GM21381 (cell line): ENCODE data around the gene FAM222B.
"Not testable (repeated sequence)": the region's sequence is repeated elsewhere in the genome, so short reads cannot be mapped to it uniquely, and the experiment has no call there.

Experiments
- ATAC-seq: cut with Tn5 transposase; IDR thresholded peaks from one replicate; pipeline ENCODE4 v1.9.1; 2021; ENCODE audit warnings: mild to moderate bottlenecking, moderate library complexity; ENCODE audit not compliant: unreplicated experiment

The FAM222B gene

GRCh38 chr17:28846231-28846630 lies 3.6 kb upstream of the FAM222B start:
- ATAC-seq, result no peak

DNA sequence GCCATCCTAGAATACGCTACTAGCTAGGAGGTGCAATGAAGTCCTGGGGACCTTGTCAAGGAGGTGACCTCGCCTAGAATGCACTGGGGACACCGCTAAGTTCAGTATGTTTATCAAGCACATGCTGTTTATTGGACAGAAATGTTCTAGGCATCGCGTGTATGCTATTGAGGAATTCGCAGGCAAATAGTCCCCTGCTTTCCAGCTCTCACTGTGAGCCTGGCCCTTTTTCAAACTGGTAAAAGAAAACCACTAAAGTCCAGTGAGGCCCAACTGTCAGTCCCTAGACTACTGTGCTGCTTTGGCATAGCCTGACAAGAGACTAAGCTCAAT lies 1.2 kb upstream of the FAM222B start:
- ATAC-seq, result no peak

- no peak for ATAC-seq
Observed at GRCh38 chr17:28841901-28842281, 699 bp downstream of the FAM222B start.

- no peak for ATAC-seq
Observed at GRCh38 chr17:28839221-28839620, 3.4 kb downstream of the FAM222B start.

DNA sequence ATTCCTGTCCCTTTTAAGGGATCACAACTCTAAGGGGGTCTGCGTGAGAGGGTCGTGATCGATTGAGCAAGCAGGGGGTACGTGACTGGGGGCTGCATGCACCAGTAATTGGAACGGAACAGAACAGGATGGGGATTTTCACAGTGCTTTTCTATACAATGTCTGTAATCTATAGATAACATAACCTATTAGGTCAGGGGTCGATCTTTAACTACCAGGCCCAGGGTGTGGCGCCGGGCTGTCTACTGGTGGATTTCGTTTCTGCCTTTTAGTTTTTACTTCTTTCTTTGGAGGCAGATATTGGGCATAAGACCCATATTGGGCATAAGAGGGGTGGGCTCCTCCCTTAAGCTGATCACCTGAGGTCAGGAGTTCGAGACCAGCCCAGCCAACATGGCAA lies 6.0 kb downstream of the FAM222B start:
- ATAC-seq, result not testable (repeated sequence)

- ATAC-seq, result no peak
Observed at GRCh38 chr17:28834420-28834819, 8.2 kb downstream of the FAM222B start.

- ATAC-seq, result no peak
Observed at GRCh38 chr17:28828294-28829040, 14.1 kb downstream of the FAM222B start.

- no peak for ATAC-seq
Observed at GRCh38 chr17:28827672-28828071, 14.9 kb downstream of the FAM222B start.

DNA sequence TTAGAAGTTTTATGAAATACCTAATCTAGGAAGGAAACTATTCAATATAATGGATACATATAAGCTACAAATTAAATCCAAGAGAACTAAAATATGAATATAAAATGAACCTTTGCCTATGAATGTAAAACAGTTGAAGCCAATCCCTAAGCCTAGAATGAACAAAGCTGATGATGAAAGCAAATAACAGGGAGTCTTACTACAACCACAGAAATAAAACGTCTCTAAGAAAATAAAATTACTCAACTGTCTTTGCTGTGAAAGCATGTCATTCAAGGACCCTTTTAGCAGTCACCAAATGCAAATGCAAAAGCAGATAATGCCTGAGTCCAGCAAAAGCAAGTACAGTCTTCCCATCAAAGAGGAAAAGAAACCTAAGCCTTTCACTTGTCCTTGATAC lies 23.0 kb downstream of the FAM222B start:
- ATAC-seq, result no peak

DNA sequence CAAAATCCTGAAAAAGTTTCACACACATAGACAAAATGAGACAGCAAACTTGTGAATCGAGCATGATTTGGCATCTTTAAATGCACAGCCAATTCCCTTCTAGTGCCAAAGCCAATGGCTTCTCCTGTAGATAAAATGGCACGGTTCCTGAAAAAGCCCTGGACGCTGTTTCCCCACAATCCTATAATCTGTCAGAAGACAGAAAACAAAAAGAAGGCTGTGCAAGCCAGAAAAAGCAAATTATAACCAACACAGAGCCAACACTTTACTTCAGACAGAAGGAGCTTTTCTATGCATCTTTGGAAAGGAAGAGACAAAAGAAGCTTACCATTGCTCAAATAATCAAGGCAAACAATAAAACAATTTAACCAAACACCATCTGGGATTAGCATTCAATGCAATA lies 23.8 kb downstream of the FAM222B start:
- ATAC-seq, result no peak

- ATAC-seq, result no peak
Observed at GRCh38 chr17:28816540-28816939, 26.1 kb downstream of the FAM222B start.

DNA sequence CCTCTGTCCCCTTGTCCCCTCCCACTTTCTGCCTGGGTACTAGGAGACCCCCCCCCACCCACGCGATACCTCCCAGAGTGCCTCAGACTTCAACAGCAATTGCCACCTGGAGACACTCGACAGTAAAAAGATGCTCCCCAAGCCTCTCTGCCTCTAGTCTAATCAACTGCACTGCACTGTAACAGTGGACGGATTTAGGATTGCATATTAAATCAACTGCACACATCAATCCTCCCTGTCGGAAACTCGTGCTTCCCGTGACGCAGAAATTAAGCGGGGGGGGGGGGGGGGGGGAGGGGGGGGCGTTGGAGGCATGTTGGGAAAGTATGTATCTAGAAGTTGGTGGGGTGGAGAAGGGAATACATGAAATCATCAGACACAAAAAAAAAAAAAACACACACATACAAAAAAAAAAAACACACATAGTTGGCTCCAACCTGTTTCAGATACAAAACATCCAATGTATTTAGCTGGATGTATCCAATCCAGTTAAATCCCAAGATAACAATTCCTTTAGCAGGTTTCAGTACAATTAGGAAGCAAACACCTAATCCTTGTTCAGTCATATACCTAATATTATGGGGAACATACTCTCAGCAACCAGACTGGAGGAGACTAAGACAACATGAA lies 29.7 kb downstream of the FAM222B start:
- no peak for ATAC-seq

GRCh38 chr17:28812091-28812747 lies 30.4 kb downstream of the FAM222B start:
- ATAC-seq, result peak; percentile 98

DNA sequence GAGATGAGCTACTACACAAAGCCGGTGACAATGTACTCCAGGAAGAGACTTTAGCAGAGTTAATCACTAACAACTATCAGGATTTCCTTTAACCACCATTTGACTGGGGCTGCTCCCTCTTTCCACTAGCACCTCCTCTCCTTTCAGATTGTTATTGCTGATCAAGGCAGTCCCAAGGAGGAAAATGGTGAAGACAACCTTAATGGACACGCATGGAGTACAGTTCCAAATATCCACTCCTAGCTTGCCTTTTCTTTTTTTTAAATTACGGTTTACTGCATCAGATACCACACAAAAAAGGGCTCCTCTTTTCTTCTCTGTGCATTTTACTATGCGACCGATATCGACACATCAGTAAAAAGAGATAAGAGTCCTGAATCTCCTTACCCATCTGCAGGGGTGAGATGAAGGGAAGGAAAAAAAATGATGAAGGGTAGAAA lies 30.9 kb downstream of the FAM222B start:
- ATAC-seq, result no peak

DNA sequence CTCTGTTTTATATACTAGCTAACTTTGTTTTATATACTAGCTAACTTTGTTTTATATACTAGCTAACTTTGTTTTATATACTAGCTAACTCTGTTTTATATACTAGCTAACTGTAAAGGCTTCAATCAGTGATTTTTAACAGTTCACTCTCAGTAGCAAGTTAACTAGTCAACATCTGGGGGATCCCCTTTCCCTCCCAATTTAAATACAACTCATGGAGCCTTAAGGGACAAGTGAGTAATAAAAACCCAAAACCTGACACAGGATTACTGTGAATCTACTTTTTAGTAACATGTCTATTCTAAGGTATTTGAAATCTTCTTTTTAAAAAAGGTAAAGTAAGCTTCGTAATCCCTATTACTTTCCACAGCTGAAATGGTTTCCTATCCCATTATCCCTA lies 32.2 kb downstream of the FAM222B start:
- ATAC-seq, result no peak

DNA sequence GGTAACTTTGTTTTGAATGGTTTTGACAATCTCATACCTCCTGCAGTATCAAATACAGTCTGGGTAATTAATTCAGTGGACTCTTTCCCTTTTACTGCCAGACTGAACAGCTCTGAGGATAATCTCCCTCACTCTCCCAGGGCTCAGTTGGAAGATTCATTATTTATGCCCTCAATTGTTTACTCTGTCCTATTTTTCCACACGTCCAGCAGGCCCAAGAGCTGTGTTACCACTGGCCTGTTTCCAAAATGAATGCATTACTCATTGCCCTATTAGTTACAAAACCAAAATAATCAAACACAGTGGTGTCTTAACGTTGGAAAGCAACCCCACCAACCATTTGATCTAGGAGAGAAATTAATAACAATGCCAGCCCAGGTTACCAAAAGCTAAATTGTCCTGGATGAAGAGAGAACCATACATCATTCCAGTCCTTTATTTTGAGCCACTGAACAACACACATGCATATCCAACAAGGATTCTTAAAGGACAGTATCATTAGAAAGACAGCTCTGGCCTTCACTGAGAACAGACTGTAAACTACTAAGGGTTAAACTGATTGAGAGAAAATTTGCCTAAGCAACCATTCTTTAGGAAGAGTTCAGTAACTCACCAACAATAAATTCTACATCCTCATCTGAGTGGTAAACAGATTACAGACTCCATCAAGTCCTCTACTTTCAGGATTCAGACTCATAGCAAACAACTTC lies 34.5 kb downstream of the FAM222B start:
- ATAC-seq, result no peak

DNA sequence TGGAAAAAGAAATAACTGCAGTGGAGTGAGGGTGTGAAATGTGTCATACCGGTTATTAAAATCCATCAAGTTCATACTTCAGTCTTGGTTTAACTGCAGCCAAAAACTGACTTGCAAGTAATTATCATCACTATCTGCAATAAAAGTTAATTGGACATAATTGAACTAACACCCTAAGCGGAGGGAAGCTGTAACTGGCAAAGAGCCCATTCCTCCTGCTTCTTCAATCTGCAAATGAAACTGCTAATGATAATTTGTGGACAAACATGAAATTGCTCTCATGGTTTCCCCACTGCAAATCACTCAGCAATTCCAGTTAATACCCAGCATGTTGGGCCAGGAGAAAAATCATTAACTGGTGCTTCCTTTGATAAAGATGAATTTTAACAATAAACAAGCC lies 46.5 kb downstream of the FAM222B start:
- ATAC-seq, result no peak

DNA sequence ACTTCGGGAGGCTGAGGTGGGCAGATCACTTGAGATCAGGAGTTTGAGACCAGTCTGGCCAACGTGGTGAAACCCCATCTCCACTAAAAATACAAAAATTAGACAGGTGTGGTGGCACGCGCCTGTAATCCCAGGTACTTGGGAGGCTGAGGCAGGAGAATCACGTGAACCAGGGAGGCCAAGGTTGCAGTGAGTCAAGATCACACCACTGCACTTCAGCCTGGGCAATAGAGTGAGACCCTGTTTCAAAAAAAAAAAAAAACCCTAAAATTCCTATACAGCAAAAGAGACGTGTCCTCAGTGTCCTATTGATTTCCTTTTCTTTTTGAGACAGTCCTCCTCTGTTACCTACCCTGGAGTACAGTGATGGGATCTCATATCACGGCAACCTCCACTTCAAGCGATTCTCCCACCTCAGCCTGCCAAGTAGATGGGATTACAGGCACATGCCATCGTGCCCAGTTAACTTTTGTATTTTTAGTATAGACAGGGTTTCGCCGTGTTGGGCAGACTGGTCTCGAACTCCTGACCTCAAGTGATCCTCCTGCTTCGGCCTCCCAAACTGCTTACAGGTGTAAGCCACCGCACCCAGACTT lies 47.6 kb downstream of the FAM222B start:
- not testable (repeated sequence) for ATAC-seq

GRCh38 chr17:28792877-28793661 lies 49.5 kb downstream of the FAM222B start:
- ATAC-seq, result no peak

- no peak for ATAC-seq
Observed at GRCh38 chr17:28788100-28788499, 54.5 kb downstream of the FAM222B start.
